Measurements from ENCODE around the gene ANKRD55.

The ANKRD55 gene

DNA sequence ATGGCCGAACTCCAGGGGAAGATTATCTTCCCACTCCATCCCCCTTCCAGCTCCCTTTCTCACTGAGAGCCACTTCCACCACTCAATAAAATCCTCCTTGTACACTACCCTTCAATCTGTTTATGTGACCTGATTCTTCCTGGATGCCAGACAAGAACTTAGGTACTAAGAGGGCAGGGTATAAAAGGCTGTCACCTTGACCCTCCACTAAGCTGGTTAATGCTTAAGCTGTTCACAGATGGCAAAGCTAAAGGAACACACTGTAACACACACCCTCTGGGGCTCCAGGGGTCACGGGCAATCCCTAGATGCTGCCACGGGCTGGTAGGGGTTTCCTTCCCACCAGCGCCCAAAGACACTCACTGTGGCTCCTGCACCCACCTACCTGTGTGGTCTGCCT, 179.8 kb downstream of the ANKRD55 start:
- in situ Hi-C loops (cut with HindIII; ENCODE audit: low sequenced_read_pairs): no loop called here
- H3K4me3 ChIP-seq (ENCODE audit: low read depth, low read length): no peak overlapping the region
- TF ChIP-seq, protein P1, sequence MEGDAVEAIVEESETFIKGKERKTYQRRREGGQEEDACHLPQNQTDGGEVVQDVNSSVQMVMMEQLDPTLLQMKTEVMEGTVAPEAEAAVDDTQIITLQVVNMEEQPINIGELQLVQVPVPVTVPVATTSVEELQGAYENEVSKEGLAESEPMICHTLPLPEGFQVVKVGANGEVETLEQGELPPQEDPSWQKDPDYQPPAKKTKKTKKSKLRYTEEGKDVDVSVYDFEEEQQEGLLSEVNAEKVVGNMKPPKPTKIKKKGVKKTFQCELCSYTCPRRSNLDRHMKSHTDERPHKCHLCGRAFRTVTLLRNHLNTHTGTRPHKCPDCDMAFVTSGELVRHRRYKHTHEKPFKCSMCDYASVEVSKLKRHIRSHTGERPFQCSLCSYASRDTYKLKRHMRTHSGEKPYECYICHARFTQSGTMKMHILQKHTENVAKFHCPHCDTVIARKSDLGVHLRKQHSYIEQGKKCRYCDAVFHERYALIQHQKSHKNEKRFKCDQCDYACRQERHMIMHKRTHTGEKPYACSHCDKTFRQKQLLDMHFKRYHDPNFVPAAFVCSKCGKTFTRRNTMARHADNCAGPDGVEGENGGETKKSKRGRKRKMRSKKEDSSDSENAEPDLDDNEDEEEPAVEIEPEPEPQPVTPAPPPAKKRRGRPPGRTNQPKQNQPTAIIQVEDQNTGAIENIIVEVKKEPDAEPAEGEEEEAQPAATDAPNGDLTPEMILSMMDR (IDR thresholded peaks at IDR 0.05; ENCODE audit: low read depth, low read length): no peak
- no peak for DNase-seq (ENCODE audit: low read depth, low spot score)

DNA sequence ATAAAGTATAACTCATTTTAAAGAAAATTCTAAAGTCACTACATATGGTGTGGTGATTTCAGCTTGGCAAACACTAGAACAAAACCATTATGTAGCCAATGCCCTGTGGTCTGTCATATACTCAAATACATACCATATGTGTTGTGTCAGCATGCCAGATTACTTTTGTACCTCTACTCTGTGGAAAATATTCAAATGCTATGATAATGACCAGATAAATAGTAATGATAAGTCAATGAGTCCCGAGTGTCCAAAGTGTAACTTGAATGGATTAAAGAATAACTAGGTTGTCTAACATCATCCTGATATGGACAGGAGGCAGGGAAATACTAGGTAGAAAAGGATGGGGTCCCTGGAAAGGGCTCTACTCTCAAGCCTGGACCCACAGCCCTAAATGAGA, 180.4 kb downstream of the ANKRD55 start:
- no peak for DNase-seq (ENCODE audit: low read depth, low spot score)
- TF ChIP-seq, protein P1 (IDR thresholded peaks at IDR 0.05; ENCODE audit: low read depth, low read length): no peak
- in situ Hi-C loops (cut with HindIII; ENCODE audit: low sequenced_read_pairs): no loop called here
- no peak overlapping the region for H3K4me3 ChIP-seq (ENCODE audit: low read depth, low read length)

DNA sequence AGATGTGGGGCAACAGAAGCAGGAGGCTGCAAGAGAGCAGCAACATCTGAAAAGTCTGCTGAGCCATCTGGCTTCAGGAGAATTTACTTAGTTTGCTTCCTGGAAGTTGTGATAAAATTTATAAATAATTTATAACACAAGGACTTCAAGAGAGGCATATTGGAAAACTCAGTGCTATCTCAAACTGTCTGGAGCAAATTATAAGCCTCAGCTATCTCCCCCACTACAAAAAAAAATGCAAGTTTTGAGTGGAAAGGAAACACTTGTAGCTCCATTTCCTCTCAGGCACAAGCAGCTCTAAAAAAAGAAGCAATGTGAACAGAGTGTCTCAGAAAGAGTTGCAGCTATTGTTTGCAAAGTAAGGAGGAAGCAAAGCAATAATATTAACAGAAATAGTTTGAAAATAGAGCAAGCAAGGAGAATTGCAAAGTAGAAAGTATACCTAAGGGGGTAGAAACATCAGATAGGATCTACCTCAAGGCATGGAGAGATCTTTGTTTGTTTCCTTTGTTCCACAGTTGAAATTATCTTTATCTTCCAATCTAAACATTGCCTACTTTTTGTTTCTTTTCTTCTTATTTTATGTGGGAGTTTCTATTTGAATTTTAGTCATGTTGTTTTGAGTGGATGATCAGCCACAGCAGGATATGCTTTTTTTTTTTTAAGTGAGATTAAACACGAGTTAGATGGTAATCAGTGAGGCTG, 182.4 kb downstream of the ANKRD55 start:
- H3K4me3 ChIP-seq (ENCODE audit: low read depth, low read length): no peak overlapping the region
- TF ChIP-seq, protein P1 (IDR thresholded peaks at IDR 0.05; ENCODE audit: low read depth, low read length): no peak
- in situ Hi-C loops (cut with HindIII; ENCODE audit: low sequenced_read_pairs): no loop called here
- no peak for DNase-seq (ENCODE audit: low read depth, low spot score)

All from astrocyte of the spinal cord (primary cell).